NCI-H2171 treated with DMSO at 0.1 percent for 48 hours (cell line): ENCODE data around the gene PGPEP1.
"Not testable (repeated sequence)": the region's sequence is repeated elsewhere in the genome, so short reads cannot be mapped to it uniquely, and the experiment has no call there.

Experiments
- DNase-seq: peaks from one replicate; lab custom pipeline; 2025; lab: John Stamatoyannopoulos, UW

Gene PGPEP1

DNA sequence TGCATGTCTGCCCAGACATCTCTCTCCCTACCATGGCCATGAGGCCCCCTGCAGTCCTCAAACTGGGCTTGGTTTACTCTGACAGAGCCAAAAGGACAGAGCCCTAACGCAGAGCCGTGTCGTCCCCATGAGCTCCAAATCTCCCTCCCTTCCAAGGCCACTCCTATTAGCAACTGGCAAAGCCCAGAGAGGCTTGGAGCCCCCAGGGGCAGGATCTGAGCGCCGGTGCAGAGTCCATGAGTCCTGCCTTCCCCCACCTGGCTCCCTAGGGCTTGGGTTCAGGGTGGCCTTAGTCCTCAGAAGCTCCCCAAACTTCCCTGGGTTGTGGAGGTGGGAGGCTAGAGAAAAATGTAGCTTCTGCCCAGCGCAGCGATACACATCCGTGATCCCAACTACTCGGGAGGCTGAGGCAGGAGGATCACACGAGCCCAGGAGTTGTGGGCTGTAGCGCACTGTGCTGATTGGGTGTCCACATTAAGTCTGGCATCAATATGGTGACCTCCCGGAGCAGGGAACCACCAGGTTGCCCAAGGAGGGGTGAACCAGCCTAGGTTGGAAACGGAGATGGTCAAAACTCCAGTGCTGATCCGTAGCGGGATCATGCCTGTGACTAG lies 7.4 kb upstream of the PGPEP1 start:
- no peak for DNase-seq

GRCh38 chr19:18333680-18334079 lies 6.7 kb upstream of the PGPEP1 start:
- no peak for DNase-seq

- DNase-seq, result no peak
Observed at GRCh38 chr19:18336121-18336520, 4.3 kb upstream of the PGPEP1 start.

GRCh38 chr19:18338541-18338940 lies 1.9 kb upstream of the PGPEP1 start:
- DNase-seq, result no peak

- no peak for DNase-seq
Observed at GRCh38 chr19:18339723-18340122, 675 bp upstream of the PGPEP1 start.

GRCh38 chr19:18340990-18341868 lies 831 bp downstream of the PGPEP1 start:
- peak; percentile 57 for DNase-seq

GRCh38 chr19:18342090-18342632 lies 1.8 kb downstream of the PGPEP1 start:
- no peak for DNase-seq

DNA sequence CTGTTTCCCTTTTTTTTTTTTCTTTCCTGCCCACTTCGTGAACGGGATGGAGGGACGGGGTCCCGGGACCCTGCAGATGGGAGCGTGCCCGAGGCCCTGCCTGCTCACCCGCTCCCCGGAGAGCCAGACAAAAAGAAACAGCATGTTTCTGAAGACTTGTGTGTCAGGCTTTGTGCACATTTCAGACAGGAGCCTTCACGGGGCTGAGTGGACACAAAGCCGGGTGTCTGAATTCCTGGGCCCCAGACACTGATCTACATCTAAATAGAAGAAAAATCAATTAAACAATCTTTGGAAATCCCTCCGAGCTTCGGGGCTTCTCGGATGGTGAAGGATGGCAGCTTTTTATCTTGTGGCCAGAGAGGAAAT lies 4.2 kb downstream of the PGPEP1 start:
- DNase-seq, result no peak

DNA sequence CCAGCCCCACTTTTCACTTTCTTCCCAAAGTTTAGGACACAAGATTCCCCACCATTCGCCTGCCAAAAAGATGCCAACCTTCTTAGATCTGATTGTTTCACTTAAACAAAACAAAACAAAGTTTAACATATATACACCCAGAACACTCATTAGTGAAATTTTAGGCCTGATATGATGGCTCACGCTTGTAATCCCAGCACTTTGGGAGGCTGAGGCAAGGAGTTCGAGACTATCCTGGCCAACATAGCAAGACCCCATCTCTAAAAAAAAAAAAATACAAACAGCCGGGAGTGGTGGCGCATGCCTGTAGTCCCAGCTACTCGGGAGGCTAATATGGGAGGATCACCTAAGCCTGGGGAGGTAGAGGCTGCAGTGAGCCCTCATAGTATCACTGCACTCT lies 4.9 kb downstream of the PGPEP1 start:
- no peak for DNase-seq

- no peak for DNase-seq
Observed at GRCh38 chr19:18346091-18346490, 5.7 kb downstream of the PGPEP1 start.

DNA sequence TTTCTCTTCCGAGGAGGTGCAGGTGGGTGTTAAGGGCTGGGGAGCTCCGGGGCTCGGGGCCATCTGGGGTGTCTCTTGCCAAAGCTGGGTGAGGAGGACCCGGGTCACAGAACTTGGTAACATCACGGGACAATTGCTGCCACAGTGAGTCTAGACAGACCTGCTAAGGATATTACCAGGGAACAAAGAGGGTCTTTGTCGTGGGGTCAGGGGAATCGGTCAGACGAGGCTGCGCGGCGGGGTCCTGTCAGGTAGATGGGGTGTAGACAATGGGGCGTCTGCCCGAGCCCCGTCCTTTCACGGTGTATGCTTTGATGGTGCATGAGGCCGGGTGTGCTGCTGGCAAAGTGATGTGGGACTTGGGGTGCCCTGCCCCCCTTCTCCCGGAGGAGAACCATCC lies 7.8 kb downstream of the PGPEP1 start:
- DNase-seq, result no peak

GRCh38 chr19:18348818-18349339 lies 8.5 kb downstream of the PGPEP1 start:
- DNase-seq, result not testable (repeated sequence)

- DNase-seq, result peak; percentile 19
Observed at GRCh38 chr19:18349524-18350128, 9.2 kb downstream of the PGPEP1 start.

GRCh38 chr19:18350490-18350889 lies 10.1 kb downstream of the PGPEP1 start:
- no peak for DNase-seq

DNA sequence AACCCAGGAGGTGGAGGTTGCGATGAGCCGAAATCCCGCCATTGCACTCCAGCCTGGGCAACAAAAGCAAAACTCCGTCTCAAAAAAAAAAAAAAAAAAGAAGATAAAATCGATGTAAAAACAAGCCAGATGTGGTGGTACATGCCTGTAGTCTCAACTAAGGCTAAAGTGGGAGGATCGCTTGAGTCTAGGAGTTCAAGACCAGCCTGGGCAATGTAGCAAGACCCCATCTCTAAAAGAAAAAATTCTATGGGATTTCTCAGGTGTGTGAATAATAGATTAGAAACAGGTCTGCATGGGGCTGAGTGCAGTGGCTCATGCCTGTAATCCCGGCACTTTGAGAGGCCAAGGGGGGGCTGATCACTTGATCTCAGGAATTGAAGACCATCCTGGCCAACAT lies 11.1 kb downstream of the PGPEP1 start:
- DNase-seq, result no peak

DNA sequence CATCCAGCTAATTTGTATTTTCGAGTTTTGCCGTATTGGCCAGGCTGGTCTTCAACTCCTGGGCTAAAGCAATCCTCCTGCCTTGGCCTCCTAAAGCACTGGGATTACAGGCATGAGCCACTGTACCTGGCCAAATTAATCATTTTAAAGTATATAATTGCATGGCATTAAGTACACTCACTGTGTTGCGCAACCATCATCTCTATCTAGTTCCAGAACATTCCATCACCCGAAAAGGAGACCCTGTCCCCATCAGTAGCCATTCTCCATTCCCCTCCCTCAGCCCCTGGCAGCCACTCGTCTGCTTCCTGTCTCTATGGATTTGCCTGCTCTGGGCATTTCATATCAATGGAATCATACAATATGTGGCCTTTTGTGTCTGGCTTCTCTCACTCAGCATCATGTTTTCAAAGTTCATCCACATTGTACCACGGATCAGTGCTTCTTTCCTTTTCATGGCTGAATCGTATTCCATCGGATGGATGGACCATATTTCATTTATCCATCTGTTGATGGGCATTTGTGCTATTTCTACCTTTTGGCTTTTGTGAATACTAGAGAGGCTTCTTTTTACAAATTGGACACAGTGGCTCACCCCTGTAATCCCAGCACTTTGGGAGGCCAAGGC lies 13.1 kb downstream of the PGPEP1 start:
- no peak for DNase-seq

- DNase-seq, result peak; percentile 70
Observed at GRCh38 chr19:18354743-18355142, 14.3 kb downstream of the PGPEP1 start.

DNA sequence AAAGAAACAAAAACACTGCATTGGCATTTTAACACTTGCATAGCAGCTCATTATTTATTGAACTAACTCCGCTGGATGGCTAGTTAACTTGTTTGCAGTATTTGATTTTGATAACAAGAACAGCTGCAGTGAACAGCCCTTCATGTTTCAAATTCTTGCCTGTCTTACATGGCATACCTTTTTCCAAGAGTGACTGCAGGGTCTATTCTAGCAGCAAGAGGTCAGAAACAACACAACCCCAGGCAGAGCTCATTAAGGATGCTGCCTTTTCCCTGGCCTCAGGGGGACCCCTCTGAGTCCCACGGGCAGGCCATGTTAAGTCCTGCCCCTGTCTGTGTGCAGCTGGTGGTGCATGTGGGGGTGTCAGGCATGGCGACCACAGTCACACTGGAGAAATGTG lies 16.6 kb downstream of the PGPEP1 start:
- no peak for DNase-seq

GRCh38 chr19:18361646-18362045 lies 21.2 kb downstream of the PGPEP1 start:
- no peak for DNase-seq

DNA sequence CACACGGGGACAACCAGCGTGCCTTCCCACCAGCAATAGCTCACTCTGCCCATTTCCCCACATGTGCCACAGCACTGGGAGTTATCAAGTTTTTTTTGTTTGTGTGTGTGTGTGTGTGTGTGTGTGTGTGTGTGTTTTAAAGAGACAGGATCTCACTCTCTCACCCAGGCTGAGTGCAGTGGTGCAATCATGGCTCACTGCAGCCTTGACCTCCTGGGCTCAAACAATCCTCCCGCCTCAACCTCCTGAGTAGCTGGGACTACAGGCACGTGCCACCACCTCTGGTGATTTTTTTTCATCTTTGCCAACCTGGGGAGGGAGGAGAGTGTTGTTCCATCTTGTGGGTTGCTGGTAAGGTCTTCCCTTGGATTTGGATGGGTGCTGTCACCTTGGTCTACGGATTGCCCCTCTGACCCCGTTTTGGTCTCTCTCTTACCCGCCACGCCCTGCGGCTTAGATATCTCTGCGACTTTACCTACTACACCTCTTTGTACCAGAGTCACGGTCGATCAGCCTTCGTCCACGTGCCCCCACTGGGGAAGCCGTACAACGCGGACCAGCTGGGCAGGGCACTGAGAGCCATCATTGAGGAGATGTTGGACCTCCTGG lies 22.6 kb downstream of the PGPEP1 start:
- no peak for DNase-seq

- DNase-seq, result no peak
Observed at GRCh38 chr19:18363787-18364186, 23.4 kb downstream of the PGPEP1 start.
